ENCODE data around the gene GINS2. TPM values are rescaled to one million over a fixed set of nuclear protein-coding genes. Genes with fewer than 3 reads are reported as not detected.

Gene GINS2
- total RNA-seq, 1 experiment from 2014 or later = 67.4 TPM

DNA sequence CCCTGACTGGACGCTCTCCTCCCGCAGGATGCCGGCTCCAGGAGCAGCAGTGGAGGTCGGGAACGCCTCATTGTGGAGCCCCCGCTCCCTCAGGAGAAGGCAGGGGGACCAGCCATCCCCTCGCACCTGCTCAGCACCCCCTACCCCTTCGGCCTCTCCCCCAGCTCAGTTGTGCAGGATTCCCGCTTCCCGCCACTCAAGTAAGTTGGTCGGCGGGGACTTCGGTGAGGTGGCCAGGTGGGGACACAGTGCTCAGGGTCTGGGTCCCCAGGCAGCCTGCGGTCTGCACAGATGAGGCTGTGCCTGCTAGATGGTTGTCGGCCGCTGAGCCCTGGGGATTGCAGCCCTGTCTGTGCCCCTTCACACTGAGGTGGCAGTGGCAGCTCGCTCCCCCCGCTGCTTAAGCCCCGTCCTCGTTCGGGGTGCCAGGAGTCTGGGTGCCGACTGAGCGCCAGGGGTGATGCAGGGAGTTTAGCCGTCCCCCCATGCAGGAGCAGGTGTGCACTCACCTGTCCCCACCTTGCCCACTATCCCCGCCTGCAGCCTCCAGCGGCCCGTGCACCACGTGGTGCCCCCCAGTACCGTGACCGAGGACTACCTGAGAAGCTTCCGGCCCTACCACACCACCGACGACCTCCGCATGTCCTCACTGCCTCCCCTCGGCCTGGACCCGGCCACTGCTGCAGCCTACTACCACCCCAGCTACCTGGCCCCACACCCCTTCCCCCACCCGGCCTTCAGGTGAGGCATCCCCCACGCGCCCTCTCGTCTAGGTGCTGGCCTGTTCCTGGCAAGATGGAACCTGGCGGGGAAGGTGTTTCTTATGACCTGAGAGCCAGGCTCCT, 34.3 kb downstream of the GINS2 start:
- DNase-seq (ENCODE audit: low spot score) = no peak

DNA sequence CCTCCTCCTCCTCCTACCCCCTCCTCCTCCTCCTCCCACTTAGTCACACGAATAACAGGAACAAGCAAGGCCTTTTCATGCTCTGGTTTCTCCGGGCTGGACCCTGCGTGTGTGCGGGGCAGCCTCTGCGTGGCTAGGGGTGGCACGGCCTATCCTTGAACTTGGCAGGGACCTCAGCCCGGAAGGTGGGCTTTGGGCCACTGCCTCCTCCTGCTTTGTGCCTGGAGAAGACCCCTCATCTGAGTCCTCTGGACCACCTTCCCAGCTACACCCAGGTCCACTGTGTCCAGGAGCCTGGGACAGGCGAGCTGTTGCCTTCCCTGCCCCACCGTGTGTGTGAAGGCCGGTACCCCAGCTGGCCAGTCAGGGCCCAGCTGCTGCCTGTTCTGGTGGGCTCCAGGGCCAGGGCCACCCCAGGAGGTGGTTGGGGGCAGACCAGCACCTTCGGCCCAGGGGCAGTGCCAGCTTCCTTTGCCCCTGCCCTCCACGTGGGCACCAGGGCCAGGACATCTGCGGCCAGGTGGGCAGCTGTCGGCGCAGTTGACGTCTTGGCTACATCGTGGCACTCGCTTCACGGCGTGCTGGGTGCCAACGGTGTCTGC, 35.4 kb downstream of the GINS2 start:
- DNase-seq (ENCODE audit: low spot score) = no peak

DNA sequence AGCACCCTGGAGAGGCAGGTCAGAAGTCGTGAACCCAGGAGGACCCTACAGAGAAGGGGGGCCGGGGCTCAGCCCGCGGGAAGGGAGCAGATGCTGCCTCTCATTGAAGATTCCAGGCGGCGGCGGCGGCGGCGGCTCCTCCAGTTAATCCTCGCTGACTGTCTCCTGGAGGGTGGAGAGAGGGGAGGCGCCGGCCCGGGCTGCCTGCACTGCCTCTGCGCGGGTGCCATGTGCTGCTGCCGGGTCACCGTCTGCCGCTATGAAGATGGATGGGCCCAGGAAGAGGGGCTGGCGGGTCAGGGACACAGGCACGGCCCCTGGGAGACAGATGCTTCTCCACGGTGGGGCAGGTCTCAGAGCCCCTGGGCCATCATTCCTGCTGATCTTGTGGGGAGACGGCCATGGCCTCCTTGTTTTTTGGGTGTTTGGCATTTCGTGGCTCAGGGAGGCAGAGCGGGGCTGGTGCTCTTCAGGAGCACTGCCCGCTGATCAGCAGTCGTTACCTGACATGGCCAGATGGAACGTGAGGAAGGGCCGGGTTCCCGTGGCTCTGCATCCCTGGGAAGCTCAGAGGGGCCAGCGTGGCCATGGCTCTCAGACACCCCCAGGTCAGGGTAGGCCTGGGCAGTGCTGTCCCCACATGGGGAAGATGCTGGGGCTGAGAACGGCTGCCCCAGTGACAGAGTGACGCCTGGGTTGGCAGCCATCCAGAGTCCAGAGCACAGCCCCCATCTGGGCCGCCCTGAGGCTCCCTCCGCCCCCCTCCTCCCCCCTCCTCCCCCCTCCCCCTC, 36.1 kb downstream of the GINS2 start:
- DNase-seq (ENCODE audit: low spot score) = no peak

DNA sequence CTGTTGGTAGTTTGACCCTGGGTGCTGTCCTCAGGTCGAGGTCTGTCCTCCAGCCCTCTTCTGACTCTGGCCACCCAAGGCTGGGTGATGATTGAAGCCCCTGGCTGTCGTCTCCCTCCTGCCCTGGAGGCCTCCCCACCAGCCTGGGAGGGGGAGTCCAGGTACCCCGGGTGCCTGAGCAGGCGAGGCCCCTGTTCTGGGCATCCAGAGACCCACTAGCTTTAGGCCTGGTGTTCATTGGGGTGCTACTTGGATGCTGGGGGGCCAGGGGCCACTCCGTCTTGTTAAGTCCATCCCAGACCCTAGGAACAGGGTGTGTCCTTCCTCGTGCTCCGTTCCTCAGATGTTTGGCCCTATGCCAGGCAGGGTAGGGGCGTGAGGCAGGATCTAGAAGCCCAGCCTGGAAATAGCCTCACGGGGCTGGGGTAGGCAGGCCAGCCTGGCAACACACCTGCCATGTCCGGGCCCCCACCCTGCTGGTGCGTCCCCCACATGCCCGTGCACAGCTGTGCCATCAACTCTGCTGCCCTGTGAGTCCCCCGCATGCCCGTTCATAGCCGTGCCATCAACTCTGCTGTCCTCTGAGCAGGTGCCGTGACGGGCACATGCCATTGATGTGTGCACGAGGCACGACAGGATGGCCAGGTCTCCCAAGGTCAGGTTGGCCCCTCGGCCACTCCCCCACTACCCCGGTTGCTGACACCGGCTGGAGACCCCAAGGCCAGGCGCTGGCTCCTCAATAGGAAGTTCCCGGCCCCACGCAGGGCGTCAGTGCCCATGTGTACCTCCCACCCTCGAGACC, 36.9 kb downstream of the GINS2 start:
- no peak for DNase-seq (ENCODE audit: low spot score)

DNA sequence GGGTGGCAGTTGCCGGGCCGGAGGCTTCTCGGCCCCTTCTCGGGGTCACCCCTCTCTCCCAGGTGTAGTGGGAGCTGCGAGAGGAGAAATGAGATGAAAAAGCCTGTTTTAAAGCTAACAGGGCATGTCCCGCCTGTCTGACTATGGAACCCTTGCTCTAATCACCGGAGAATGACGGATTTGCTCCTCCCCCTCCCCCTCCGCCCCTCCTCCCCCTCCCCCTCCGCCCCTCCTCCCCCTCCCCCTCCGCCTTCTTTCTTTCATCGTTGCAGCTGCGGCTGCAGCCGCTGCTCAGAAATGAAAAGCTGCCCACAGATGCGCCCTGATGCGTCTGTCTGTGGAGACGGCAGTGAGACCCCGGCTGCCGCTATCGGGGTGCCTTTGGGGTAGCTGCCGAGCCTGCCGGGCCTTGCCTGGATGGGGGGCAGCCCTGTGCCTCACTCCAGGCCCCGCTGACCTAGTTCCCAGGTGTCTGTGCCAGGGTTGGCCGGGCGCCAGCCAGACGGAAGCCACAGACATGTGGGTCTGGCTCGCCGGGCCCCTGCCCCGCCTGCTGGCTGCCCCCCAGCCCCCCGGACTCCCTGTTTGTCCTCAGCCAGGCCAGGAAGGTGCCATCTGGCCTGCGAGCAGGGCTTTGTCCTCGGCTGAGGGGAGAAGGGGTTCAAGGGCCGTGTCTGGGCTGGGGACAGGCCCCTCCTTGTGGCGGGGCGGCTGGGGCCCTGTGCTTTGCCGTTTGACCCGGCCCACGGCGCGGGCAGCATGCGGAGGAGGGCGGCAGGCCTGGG, 37.7 kb downstream of the GINS2 start:
- DNase-seq (ENCODE audit: low spot score) = no peak

DNA sequence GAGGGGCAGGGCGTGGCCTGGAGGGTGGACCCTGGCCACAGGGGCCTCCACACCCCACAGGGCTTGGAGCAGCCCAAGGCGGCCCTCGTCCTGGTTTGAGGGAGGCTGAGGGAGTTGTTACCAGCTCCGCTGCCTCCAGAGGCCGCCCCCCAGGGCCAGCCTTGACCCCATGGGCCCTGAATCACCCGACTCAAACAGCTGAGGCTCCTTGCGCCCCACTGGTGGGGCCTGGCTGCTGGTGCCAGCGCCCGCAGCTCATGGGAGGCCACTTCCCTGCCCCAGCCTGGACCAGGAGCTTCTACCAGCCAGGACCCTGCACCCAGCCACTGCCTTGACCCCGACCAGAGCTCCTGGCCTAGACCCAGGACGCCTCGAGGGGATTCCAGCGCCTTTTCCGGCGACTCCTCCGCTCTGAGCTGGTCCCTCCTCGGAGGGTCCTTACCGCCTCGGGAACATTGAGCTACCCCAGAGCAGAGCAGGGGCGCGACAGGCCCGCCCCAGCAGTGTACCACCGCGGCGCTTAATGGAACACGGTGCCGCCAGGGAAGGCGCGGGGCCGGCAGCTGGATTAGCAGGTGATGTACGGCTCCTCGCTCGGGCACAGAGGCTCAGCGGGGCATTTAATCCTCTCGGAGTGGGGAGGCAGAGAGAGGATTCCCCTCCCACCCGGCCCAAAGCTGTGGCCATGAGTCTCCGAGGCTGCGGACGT, 38.5 kb downstream of the GINS2 start:
- no peak for DNase-seq (ENCODE audit: low spot score)

DNA sequence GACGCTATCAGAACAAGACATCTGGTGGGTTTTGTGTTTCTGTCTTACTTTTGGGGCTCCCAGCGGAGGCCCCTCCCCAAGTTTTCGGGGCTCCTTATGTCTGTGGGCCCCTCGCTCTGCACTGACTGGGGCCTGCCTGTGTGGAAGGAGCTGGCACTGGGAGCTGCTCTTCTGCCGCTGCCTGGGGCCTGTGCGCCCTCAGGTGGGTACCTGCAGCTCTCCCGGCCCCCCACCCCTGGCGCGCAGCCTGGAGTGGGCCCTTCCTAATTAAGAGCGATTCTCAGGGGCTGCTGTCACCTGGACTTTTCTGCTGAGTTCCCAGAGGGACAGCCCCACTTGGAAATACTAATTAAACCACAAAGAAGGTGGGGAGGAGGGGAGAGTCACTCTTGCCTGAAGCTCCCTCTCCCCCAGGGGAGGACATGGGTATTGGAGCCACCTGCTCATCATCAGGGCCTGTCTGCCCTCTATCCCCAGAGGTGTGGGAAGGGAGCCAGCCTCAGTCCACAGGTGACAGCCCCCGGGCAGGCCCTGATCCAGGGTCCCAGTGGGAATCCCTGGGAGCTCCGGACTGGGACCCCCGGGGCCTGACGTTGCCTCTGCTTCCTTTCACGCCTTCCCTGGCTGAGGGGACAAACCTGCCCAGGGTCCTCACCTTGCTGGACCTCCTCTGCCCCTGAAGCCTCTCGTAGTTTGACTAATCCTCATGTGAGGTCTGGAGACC, 39.2 kb downstream of the GINS2 start:
- DNase-seq (ENCODE audit: low spot score) = no peak

DNA sequence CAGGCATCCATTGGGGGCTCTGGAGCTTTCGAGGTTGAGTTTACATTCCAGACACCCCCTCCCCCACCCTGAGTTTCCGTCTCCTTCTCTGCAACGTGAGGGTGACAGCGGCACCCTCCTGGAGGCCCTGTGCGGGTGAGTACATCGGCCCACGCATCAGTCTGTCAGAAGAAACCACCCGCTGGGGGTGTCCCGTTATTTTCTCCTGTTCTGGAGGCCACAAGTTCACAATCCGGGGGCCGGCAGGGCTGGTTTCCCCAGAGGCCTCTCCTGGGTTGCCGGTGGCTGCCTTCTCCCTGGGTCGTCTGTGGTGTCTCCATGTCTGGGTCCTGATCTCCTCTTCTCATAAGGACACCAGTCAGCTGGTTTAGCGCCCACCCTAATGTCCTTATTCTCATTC, 39.9 kb downstream of the GINS2 start:
- no peak for DNase-seq (ENCODE audit: low spot score)

DNA sequence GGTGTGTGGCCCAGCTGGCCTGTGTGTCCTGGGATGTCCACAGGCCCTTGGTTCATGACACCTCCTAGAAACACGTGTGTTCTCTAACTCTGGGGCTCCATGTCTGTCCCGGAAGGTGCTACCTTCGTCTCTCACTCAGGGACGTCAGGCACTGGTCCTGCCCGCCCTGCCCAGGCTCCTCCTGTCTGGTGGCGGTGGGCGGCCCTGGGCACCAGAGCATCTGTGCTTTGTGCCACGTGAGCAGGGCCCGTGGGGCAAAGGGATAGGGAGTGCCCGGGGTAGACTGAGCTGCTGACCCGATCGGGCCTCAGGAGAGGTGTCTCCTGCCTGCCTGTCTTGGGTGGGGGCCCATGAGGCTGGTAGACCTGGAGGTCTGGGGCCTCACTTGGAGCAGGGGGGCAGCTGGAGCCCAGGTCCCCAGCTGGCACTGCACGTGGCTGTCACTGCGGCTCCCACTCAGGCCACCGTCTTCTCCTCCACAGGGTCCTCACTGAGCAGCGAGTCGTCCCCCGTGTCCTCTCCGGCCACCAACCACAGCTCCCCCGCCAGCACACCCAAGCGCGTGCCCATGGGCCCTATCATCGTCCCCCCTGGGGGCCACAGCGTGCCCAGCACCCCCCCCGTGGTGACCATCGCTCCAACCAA, 40.6 kb downstream of the GINS2 start:
- no peak for DNase-seq (ENCODE audit: low spot score)

DNA sequence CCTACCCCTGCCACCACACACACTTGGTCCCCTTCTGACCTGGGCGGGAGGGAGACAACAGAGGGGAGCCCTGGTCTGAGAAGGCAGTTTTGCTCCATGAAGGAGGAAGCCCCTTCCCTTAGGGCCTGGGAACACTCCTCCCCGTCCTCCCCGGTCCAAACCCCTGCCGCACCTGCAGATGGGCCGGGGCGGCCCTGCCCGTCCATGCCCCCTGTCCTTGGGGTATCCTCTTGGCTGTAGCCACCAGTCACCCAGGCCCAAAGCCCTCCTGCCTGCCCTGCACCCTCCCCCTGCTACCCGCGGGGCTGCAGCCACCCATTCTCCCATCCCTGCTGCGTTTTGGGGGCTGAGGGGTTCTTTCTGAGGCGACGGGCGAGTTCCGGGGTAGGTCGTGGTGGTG, 41.8 kb downstream of the GINS2 start:
- no peak for DNase-seq (ENCODE audit: low spot score)

DNA sequence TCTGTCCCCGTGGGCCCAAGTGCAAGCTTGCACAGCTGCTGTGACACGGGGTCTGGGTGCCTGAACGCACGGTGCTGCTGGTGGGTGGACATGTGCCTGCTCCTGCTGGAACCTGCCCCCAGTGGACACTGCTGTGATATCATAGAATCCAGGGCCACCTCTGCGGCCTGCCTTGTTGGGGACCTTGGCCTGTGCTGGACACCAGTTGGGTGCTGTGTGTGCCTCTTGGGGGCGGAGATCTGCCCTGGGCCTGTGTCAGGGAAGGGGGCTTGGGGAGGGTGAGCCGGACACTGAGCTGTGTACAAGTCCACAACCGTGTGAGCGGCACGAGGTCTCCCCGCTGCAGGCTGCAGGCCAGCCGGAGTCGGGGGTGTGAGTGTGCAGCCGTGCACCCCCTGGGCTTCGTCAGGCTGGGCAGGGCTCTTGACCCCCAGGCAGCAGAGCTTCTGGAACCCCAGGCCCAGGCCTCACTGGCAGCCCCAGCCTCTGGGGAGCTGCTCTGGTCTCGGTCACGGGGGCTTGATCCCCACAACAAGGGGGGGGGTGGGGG, 42.3 kb downstream of the GINS2 start:
- no peak for DNase-seq (ENCODE audit: low spot score)

DNA sequence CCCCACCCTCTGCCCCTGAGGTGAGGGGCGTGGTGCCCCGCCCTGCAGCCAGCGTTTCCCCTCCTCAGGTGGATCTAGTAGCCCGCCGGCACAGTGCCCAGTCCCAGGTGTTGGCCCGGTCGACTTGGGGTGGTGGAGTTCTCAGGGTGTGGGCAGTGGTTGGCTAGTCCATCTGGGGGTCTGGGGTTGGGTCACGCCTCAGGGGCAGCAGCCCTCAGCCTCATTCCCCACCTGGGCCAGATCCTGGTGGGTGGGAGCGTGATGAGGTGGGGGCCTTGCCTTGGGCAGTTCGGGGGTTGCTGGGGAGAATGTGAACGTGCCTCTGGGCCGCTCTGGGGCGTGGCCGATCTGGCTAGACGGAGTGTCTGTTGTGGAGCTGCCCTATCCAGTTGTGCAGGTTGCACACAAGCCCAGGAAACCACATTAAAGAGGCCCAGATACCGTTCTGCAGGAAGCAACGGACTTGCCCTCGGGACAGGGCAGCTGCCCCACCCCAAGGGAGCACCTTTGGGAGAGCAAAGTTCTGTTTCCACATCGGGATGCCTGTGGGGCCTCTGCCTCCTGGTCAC, 43.6 kb downstream of the GINS2 start:
- DNase-seq (ENCODE audit: low spot score) = no peak

DNA sequence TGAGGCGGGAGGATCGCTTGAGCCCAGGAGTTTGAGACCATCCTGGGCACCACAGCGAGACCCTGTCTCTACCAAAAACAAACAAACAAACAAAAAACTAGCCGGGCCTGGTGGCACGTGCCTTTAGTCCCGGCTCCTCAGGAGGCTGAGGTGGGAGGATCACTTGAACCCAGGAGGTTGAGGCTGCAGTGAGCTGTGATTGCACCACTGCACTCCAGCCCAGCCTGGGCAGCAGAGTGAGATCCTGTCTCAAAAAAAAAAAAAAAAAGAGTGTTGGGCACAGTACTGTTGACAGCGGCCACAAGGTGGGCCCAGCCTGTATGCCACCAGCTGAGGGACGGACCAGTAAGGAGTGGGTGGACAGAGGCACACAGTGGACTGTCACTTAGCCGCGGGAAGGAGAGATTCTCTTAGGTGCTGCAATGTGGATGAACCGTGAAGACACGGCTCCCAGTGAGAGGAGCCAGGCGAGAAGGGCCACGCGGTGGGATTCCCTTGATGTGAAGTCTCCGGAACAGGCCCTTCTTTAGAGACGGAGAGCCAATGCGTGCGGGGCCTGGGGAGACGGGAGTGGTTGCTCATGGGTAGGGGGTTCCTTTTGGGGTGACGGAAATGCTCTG, 44.6 kb downstream of the GINS2 start:
- DNase-seq (ENCODE audit: low spot score) = no peak

DNA sequence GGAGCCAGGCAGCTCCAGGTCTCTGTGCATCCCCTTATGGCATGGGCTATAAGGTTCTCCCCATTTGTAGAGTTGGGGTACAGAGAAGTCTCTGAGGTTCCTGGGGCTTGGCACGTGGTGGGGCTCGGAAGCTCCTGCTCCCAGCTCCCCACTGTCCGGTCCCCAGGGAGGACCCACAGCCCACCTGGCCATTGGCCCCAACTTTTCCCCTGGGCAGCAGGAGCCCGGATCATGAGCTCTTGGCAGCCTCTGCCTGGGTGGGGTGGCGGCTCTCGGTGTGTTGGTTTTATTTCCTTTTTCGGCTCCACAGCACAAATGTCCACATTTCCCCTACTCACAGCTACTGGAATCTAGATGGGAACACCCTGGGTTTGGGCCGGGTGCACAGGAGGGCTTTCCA, 45.1 kb downstream of the GINS2 start:
- DNase-seq (ENCODE audit: low spot score) = no peak

DNA sequence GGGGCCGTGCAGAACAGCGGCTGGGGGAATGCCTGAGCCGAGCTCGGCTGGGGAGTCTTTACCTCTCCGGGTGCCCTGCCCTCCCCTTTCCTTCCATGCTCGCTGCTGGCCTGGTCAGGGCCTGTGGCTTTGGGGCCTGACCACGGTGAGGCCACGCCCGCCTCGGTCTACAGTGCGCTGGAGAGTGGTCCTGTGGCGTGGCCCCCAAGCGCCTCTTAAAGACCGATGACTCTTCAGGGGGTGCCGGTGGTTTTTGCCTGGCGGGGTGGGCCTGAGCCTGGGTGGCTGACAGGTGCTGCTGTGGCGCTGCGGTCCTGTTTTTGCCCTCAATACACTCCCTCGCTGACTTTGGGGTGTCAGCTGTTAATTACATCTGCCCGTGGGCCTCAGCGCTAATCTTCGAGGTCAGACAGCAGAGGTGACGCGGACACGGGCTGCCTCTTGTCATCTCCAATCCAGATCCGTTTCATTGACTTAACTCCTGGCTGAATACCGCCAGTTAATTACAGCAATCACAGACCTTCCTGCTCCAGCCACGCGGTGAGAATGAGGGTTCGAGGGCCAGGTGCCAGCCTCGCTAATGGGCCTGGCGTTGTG, 45.9 kb downstream of the GINS2 start:
- no peak for DNase-seq (ENCODE audit: low spot score)

DNA sequence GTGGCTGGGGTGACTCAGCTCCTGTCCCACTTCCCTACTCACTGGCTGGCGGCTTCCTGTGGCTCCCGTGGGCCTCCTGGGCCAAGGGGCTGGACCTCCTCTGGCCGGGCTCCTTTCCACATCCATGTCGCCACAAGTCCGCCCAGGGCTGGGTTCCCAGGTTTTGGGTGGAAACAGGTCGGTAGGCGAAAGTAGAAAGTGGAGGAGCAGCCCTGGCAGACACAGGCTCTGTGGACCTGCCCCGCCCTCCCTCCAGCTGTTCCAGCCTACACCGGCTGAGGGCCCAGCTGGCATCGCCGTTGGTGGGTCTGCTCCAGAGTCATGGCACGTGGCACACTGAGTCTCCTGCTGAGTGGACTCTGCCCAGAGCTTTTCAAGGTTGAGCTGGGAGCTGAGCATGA, 47.0 kb downstream of the GINS2 start:
- DNase-seq (ENCODE audit: low spot score) = peak; percentile 57

DNA sequence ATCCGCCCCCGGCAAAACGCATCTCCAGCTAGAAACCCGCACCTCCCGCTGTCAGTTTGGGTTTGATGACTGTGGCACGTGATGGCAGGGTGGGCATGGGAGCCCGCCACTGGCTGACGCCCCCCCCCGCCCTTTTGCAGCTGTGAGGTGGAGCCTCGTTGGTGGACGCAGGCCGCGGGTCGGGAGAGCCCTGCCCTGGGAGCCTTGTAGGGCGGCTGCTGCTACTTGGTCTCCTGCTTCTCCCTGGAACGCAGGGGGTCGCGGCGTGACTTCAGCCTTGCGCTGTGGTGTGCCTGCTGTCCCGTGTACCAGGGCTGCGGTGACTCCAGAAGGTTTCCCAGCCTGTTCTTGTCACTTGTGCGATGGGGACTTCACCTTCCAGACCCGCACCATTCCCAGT, 47.4 kb downstream of the GINS2 start:
- DNase-seq (ENCODE audit: low spot score) = no peak

DNA sequence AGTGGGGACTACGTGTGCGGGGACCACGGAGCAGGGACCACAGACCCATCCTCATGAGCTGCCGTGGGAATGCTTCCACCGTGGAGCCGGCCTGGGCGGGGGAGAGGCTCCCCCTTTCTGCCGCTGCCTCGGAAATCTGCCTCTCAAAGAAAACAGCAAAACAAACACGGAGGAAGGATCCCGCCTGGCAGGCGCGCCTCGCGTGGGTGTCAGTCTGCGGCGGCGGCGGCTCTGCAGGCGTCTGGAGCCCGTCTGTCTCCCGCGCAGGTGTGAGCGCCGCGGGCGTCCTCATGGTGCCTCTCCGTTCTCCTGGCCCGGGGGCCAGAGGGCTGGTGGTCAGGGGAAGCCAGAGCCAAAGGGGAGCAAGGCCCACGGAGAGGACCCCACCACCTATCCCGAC, 48.2 kb downstream of the GINS2 start:
- no peak for DNase-seq (ENCODE audit: low spot score)

Data from A172 (cell line).